ENCODE results near the gene FILIP1L. TPM values are rescaled to one million over a fixed set of nuclear protein-coding genes. Genes with fewer than 3 reads are reported as not detected.
A peak's percentile ranks its signal among the peaks of the same experiment; 100 is the strongest.

The FILIP1L gene
- total RNA-seq, 1 donor, result 213 TPM

GRCh38 chr3:99961756-99962515 lies 152.4 kb downstream of the FILIP1L start:
- TF ChIP-seq CTCF (IDR thresholded peaks at IDR 0.05; ENCODE audit: insufficient read depth, low read depth, low read length), result no peak
- H3K4me3 ChIP-seq (ENCODE audit: low read depth, low read length), result no peak overlapping the region
- DNase-seq (ENCODE audit: low read depth), result no peak

GRCh38 chr3:99960941-99961340 lies 153.4 kb downstream of the FILIP1L start:
- DNase-seq (ENCODE audit: low read depth), result peak; percentile 55
- no peak for TF ChIP-seq CTCF (IDR thresholded peaks at IDR 0.05; ENCODE audit: insufficient read depth, low read depth, low read length)
- no peak overlapping the region for H3K4me3 ChIP-seq (ENCODE audit: low read depth, low read length)

GRCh38 chr3:99960123-99960878 lies 154.0 kb downstream of the FILIP1L start:
- TF ChIP-seq CTCF (IDR thresholded peaks at IDR 0.05; ENCODE audit: insufficient read depth, low read depth, low read length), result no peak
- DNase-seq (ENCODE audit: low read depth), result no peak
- H3K4me3 ChIP-seq (ENCODE audit: low read depth, low read length), result no peak overlapping the region

- H3K4me3 ChIP-seq (ENCODE audit: low read depth, low read length), result no peak overlapping the region
- no peak for TF ChIP-seq CTCF (IDR thresholded peaks at IDR 0.05; ENCODE audit: insufficient read depth, low read depth, low read length)
- no peak for DNase-seq (ENCODE audit: low read depth)
These were observed 155.9 kb downstream of the FILIP1L start for GRCh38 chr3:99958222-99958912.

GRCh38 chr3:99957151-99957796 lies 157.0 kb downstream of the FILIP1L start:
- TF ChIP-seq CTCF (IDR thresholded peaks at IDR 0.05; ENCODE audit: insufficient read depth, low read depth, low read length), result no peak
- H3K4me3 ChIP-seq (ENCODE audit: low read depth, low read length), result no peak overlapping the region
- DNase-seq (ENCODE audit: low read depth), result no peak

GRCh38 chr3:99955773-99956562 lies 158.3 kb downstream of the FILIP1L start:
- no peak for DNase-seq (ENCODE audit: low read depth)
- no peak for TF ChIP-seq CTCF (IDR thresholded peaks at IDR 0.05; ENCODE audit: insufficient read depth, low read depth, low read length)
- H3K4me3 ChIP-seq (ENCODE audit: low read depth, low read length), result no peak overlapping the region
